Effector CD8-positive, alpha-beta T cell (primary cell): ENCODE results near the gene YY2.
A peak's percentile ranks its signal among the peaks of the same experiment; 100 is the strongest.
"Not testable (repeated sequence)": the region's sequence is repeated elsewhere in the genome, so short reads cannot be mapped to it uniquely, and the experiment has no call there.

Source experiments
- DNase-seq: peaks from one replicate; lab custom pipeline; 2025; lab: John Stamatoyannopoulos, UW
- total RNA-seq, 4 experiments: gene quantifications; one replicate each; lab custom pipeline; 2026; lab: John Stamatoyannopoulos, UW

Gene YY2
- 0 to 0.27 (median 0.15) reads per million in 4 experiments for total RNA-seq

GRCh38 chrX:21855937-21856415, at the start of gene YY2:
Gene YY2, plus strand, starts transcription at chrX:21855987. Its CDS starts 498 bp downstream, at chrX:21856485.
- no peak for DNase-seq

DNA sequence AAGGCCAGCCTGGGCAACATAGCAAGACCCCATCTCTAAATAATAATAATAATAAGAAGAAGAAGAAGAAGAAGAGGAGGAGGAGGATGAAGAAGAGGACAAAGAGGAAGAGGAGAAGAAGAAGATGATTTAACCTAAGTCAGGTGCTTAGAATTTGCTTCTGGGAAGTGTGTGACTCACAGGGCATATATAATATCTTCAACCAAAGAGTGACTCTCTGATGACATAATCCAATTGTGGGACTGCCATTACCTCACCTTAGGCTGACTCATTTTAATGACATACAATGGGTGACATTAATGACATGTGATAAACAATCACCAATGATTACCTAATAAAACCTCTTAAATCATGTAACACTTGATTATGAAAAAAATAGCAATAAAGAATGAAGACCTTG, 49.1 kb upstream of the YY2 start:
- DNase-seq, result no peak

DNA sequence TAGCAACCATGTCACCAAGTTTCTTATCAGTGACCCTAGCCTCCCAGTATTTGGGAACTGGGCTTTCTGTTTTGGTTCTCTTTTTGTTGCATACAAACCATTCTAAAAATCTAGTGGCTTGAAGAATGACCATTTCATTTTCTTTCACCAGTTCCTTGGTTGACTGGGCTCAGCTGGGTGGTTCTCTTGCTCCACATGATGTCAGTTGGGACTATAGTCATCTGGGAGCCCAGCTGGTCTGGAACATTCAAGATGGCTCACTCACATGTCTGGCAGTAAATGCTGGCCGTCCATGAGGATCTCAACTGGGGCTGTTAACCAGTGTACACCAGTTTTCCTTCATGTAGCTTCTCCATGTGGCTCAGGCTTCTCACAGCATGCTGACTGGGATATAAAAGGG, 44.0 kb upstream of the YY2 start:
- no peak for DNase-seq

- DNase-seq, result no peak
Observed at GRCh38 chrX:21812628-21813027, 43.2 kb upstream of the YY2 start.

GRCh38 chrX:21813612-21814368, 42.0 kb upstream of the YY2 start:
- DNase-seq, result no peak

DNA sequence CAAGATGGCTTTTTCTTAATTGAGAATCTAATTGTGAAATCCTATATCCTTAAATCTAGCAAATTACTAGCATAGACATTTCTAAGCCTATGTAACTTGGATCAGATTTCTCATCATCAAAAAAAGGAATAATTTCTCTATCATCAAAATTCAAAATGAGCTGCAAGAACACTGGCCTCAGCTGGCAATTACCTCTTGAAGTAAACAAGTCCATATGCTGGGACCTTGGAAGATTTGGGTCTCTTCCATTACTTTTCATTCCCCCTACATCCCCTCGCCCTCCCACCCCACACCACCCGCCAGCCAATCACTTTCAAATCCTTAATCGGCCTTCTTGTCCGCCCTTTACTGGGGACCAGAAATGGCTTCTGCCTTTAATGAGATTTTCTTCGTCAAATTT, 39.7 kb upstream of the YY2 start:
- DNase-seq, result no peak

DNA sequence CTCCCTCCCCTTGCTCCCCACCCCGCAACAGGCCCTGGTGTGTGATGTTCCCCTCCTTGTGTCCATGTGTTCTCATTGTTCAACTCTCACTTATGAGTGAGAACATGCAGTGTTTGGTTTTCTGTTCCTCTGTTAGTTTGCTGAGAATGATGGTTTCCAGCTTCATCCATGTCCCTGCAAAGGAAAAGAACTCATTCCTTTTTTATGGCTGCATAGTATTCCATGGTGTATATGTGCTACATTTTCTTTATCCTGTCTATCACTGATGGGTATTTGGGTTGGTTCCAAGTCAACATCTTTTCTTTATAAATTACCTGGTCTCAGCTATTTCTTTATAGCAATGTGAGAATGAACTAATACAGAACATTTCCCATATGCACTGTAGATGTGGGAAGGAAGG, 35.6 kb upstream of the YY2 start:
- DNase-seq, result not testable (repeated sequence)

DNA sequence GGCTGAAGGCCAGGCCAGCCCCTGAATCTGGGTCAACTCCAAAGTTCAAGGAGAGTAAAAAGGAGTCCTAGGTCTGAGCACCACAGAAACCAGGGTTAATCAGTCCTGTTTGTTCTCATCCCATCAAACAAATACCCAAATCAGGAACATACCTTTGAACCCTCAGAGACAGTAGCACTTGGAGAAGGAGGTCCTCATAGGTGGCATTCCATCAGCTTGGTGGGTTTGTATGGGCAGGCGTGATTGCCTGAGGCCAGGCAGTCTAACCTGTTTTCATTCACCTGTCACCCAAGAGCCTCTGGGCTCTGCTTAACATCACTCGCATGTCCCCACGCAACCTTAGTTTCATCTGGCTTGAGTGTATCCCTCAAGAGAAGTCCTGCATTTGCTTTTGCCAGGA, 33.9 kb upstream of the YY2 start:
- DNase-seq, result no peak

DNA sequence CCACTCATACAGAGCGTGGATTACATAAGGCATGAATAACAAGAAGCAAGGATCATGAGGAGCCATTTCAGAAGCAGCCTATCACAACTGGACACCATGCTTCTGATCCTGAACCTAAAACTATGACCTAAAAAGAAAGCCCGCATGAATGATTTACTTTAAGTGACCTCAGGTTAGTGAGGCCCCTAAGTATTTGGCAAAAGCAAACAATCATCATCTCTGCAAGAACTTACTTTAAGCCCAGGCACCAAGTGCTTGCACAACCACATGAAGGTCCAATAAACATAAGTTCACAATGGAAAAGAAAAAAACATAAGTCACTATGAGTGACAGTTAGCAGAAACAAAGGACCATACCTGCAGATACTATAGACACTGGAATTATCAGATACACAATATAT, 24.3 kb upstream of the YY2 start:
- DNase-seq, result no peak

DNA sequence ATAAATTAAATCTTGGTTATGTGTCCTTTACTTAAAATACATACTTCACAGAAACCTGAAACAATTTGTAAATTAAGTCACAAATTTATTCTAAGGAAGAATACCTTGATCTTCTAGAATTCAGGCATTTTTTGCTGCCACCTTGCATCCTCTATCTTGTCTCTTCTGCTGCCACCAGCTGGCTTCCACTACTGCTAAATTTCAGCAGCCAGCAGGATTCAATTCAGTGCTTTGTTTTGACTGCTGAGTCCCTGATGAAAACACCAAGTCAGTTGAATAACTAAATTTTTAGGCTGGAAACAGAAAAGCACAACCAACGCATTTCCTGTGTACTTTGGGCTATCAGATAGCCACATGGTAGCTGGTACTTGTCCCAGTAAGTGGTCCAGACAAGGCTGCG, 18.7 kb upstream of the YY2 start:
- DNase-seq, result no peak

- no peak for DNase-seq
Observed at GRCh38 chrX:21838937-21839333, 16.9 kb upstream of the YY2 start.

- DNase-seq, result peak; percentile 60
Observed at GRCh38 chrX:21839334-21840192, 16.2 kb upstream of the YY2 start, which contains the start of gene MBTPS2. Gene MBTPS2, plus strand, starts transcription at chrX:21839617. Its CDS starts 118 bp downstream, at chrX:21839735.

DNA sequence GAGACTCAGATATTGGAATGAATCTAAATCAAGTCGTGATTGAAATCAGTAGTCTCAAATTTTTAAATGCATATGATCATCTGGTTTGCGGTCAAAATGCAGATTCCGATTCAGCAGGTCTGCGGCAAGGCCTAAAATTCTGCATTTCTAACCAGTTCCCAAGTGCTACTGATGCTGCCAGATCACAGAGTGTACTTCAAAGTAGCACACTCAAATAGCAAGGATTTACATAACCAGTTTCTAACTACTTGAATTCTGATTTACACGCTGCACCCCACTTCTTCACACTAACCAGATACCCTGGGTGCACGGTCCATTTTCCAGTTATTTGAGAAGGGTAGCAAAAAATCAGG, 15.6 kb upstream of the YY2 start:
- no peak for DNase-seq

DNA sequence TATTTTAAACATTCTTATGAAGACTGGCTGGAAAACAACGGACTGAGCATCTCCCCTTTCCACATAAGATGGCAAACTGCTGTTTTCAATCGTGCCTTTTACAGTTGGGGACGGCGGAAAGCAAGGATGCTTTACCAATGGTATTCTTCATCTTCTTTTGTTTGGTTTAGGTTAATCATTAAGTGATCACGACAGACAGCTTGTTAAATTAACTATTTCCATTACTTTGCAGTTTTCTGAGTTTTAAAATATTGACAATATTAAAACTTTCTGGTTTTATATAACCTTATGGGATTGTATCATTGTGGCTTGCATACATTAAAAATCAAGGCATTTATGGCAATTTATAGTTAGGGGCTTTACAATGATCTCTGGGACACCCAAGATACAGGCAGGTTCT, 12.6 kb upstream of the YY2 start:
- no peak for DNase-seq

DNA sequence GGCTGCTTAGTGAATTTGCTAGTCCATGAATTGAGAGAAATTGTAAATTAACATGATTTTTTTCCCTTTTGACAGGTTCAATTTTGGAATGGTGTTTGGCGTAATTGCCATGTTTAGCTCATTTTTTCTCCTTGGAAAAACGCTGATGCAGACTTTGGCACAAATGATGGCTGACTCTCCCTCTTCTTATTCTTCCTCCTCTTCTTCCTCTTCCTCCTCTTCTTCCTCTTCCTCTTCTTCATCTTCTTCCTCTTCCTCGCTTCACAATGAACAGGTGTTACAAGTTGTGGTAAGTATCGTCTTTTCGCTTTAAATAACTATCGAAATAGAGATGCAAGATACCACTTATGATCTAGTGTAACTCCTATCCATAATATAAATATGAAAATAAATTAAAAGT, 10.7 kb upstream of the YY2 start:
- DNase-seq, result no peak

GRCh38 chrX:21847342-21847741, 8.4 kb upstream of the YY2 start:
- DNase-seq, result no peak

DNA sequence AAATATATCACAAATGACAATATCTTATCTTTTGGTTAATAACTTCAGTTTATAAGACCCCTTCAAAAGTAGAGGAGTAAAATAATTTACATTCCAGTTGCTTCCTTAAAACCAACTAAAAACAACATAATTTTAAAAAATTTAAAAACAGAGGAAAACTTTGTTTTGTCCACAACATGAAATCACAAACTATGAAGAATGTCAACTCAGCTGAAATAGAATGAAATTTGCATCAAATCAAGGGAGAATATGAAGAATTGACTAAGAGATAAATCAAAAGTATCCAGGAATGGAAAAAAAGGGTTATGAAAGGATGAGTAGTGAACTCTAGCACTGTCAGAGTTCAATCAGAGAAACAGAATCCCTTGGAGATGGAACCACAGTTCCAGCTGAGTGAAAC, 2.2 kb upstream of the YY2 start:
- no peak for DNase-seq

DNA sequence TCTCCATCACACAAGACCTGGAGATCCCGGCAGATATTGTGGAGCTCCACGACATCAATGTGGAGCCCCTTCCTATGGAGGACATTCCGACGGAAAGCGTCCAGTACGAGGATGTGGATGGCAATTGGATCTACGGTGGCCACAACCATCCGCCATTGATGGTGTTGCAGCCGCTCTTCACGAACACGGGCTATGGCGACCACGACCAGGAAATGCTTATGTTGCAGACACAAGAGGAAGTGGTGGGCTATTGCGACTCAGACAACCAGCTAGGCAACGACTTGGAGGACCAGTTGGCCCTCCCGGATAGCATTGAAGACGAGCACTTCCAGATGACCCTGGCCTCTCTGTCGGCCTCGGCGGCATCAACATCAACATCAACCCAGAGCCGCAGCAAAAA, 717 bp downstream of the YY2 start:
- DNase-seq, result no peak

GRCh38 chrX:21863241-21863640, 7.5 kb downstream of the YY2 start:
- DNase-seq, result no peak

GRCh38 chrX:21865436-21865835, 9.6 kb downstream of the YY2 start:
- DNase-seq, result no peak

- DNase-seq, result no peak
Observed at GRCh38 chrX:21870494-21870893, 14.7 kb downstream of the YY2 start.

GRCh38 chrX:21873063-21873775, 17.4 kb downstream of the YY2 start:
- DNase-seq, result no peak
